Liver (tissue), 3 donors: ENCODE results near the gene KCND2.

Experiments
- ATF3 ChIP-seq: IDR thresholded peaks from 2 replicates; pipeline ENCODE4 v1.6.1; 2016; ENCODE audit warnings: antibody characterized with exemption
- FOXA2 ChIP-seq: IDR thresholded peaks from 2 replicates; pipeline ENCODE4 v1.6.1; 2016; ENCODE audit warnings: antibody characterized with exemption
- GABPA ChIP-seq, 2 donors: IDR thresholded peaks in 1 of 2; conservative IDR thresholded peaks in 1 of 2; 2 replicates each; pipeline ENCODE4 v1.6.1; 2016; ENCODE audit warnings: antibody characterized with exemption in 2 of 2, mild to moderate bottlenecking in 1 of 2, moderate library complexity in 1 of 2
- HNF4G ChIP-seq: IDR thresholded peaks from 2 replicates; pipeline ENCODE4 v1.6.1; 2016; ENCODE audit warnings: antibody characterized with exemption
- JUND ChIP-seq, 2 donors: IDR thresholded peaks; 2 replicates each; pipeline ENCODE4 v1.6.1; 2016; ENCODE audit warnings: antibody characterized with exemption in 2 of 2
- MAX ChIP-seq: IDR thresholded peaks from 2 replicates; pipeline ENCODE4 v1.6.1; 2016; ENCODE audit warnings: antibody characterized with exemption
- RAD21 ChIP-seq, 2 donors: IDR thresholded peaks; 2 replicates each; pipeline ENCODE4 v1.6.1; 2016; ENCODE audit warnings: antibody characterized with exemption in 2 of 2, mild to moderate bottlenecking in 2 of 2
- RXRA ChIP-seq, 2 donors: IDR thresholded peaks; 2 replicates each; pipeline ENCODE4 v1.6.1; 2017 to 2018; ENCODE audit warnings: antibody characterized with exemption in 2 of 2, mild to moderate bottlenecking in 1 of 2
- SP1 ChIP-seq: IDR thresholded peaks from 2 replicates; pipeline ENCODE4 v1.6.1; 2018; ENCODE audit warnings: antibody characterized with exemption, mild to moderate bottlenecking
- TAF1 ChIP-seq: conservative IDR thresholded peaks from 2 replicates; pipeline ENCODE4 v1.6.1; 2016; ENCODE audit warnings: antibody characterized with exemption, mild to moderate bottlenecking
- YY1 ChIP-seq: IDR thresholded peaks from 2 replicates; pipeline ENCODE4 v1.6.1; 2016; ENCODE audit warnings: antibody characterized with exemption, mild to moderate bottlenecking
- TF ChIP-seq, protein P1 (sequence below): fragments of 150-350 bp; IDR thresholded peaks from 2 replicates; pipeline ENCODE4 v1.5.1; 2017; ENCODE audit warnings: improper control_type of control experiment, low read depth, low read length; ENCODE audit not compliant: missing input control
- TF ChIP-seq, protein P2 (sequence below): IDR thresholded peaks from 2 replicates; pipeline ENCODE4 v1.6.1; 2016; ENCODE audit warnings: antibody characterized with exemption
- TF ChIP-seq, protein P3 (sequence below): IDR thresholded peaks from 2 replicates; pipeline ENCODE4 v1.6.1; 2016; ENCODE audit warnings: antibody characterized with exemption, mild to moderate bottlenecking
- donor health status: healthy.
- donor health status: healthy.

DNA sequence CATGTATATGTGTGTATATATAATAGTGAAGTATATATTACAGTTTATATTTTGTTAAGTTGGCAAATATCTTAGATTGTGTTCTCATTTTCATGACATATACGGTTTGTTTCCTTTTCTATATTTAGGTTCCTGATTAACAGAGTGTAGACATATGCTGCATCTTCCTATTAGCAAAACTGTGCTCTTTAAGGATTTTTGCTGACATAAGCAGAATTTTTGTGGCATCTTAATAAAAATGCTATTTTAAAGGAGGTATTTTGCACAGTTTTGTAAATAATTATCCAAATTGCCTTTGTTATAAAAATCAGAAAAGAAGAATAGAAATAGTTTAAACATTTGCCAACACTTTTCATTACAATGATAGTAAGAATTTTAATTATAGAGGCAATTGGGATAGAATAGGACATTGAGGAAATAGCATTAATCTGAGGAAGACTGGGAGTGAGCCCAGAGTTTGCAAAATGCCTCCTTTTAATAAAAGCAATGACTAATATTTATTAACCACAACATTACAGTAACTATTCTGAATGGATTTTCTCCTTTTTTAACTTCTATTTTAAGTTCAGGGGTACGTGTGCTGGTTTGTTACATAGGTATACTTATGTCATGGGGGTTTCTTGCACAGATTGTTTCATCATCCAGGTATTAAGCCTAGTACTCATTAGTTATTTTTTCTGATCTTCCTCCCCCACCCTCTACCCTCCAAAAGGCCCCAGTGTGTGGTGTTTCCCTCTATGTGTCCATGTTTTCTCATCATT is 38.2 kb downstream of the KCND2 start:
- TF ChIP-seq, protein P1, sequence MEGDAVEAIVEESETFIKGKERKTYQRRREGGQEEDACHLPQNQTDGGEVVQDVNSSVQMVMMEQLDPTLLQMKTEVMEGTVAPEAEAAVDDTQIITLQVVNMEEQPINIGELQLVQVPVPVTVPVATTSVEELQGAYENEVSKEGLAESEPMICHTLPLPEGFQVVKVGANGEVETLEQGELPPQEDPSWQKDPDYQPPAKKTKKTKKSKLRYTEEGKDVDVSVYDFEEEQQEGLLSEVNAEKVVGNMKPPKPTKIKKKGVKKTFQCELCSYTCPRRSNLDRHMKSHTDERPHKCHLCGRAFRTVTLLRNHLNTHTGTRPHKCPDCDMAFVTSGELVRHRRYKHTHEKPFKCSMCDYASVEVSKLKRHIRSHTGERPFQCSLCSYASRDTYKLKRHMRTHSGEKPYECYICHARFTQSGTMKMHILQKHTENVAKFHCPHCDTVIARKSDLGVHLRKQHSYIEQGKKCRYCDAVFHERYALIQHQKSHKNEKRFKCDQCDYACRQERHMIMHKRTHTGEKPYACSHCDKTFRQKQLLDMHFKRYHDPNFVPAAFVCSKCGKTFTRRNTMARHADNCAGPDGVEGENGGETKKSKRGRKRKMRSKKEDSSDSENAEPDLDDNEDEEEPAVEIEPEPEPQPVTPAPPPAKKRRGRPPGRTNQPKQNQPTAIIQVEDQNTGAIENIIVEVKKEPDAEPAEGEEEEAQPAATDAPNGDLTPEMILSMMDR: no peak
- TF ChIP-seq GABPA (IDR thresholded peaks at IDR 0.05 in 1 of 2, conservative IDR thresholded peaks at IDR 0.05 in 1 of 2) (no peak), MAX (no peak), RXRA (IDR thresholded peaks at IDR 0.05) (no peak), TAF1 (no peak), YY1 (no peak), SP1 (no peak), ATF3 (no peak), RAD21 (IDR thresholded peaks at IDR 0.05) (no peak), FOXA2 (no peak), JUND (IDR thresholded peaks at IDR 0.05) (no peak), HNF4G (no peak)
- TF ChIP-seq, protein P2, sequence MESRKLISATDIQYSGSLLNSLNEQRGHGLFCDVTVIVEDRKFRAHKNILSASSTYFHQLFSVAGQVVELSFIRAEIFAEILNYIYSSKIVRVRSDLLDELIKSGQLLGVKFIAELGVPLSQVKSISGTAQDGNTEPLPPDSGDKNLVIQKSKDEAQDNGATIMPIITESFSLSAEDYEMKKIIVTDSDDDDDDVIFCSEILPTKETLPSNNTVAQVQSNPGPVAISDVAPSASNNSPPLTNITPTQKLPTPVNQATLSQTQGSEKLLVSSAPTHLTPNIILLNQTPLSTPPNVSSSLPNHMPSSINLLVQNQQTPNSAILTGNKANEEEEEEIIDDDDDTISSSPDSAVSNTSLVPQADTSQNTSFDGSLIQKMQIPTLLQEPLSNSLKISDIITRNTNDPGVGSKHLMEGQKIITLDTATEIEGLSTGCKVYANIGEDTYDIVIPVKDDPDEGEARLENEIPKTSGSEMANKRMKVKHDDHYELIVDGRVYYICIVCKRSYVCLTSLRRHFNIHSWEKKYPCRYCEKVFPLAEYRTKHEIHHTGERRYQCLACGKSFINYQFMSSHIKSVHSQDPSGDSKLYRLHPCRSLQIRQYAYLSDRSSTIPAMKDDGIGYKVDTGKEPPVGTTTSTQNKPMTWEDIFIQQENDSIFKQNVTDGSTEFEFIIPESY: no peak
- TF ChIP-seq, protein P3, sequence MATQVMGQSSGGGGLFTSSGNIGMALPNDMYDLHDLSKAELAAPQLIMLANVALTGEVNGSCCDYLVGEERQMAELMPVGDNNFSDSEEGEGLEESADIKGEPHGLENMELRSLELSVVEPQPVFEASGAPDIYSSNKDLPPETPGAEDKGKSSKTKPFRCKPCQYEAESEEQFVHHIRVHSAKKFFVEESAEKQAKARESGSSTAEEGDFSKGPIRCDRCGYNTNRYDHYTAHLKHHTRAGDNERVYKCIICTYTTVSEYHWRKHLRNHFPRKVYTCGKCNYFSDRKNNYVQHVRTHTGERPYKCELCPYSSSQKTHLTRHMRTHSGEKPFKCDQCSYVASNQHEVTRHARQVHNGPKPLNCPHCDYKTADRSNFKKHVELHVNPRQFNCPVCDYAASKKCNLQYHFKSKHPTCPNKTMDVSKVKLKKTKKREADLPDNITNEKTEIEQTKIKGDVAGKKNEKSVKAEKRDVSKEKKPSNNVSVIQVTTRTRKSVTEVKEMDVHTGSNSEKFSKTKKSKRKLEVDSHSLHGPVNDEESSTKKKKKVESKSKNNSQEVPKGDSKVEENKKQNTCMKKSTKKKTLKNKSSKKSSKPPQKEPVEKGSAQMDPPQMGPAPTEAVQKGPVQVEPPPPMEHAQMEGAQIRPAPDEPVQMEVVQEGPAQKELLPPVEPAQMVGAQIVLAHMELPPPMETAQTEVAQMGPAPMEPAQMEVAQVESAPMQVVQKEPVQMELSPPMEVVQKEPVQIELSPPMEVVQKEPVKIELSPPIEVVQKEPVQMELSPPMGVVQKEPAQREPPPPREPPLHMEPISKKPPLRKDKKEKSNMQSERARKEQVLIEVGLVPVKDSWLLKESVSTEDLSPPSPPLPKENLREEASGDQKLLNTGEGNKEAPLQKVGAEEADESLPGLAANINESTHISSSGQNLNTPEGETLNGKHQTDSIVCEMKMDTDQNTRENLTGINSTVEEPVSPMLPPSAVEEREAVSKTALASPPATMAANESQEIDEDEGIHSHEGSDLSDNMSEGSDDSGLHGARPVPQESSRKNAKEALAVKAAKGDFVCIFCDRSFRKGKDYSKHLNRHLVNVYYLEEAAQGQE: no peak
